ENCODE data around the gene ZNF667. TPM values are rescaled to one million over a fixed set of nuclear protein-coding genes. Genes with fewer than 3 reads are reported as not detected.

Gene ZNF667
- total RNA-seq, 1 experiment from 2014 or later = not detected

DNA sequence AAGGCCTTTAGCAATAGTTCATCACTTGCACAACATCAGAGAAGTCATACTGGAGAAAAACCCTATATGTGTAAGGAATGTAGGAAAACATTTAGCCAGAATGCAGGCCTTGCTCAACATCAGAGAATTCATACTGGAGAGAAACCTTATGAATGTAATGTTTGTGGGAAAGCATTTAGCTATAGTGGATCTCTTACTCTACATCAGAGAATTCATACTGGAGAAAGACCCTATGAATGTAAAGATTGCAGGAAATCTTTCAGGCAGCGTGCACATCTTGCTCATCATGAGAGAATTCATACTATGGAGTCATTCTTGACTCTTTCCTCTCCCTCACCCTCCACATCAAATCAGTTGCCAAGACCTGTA is 53.2 kb downstream of the ZNF667 start:
- POLR2A ChIA-PET = no interaction called here
- TF ChIP-seq, protein P1, sequence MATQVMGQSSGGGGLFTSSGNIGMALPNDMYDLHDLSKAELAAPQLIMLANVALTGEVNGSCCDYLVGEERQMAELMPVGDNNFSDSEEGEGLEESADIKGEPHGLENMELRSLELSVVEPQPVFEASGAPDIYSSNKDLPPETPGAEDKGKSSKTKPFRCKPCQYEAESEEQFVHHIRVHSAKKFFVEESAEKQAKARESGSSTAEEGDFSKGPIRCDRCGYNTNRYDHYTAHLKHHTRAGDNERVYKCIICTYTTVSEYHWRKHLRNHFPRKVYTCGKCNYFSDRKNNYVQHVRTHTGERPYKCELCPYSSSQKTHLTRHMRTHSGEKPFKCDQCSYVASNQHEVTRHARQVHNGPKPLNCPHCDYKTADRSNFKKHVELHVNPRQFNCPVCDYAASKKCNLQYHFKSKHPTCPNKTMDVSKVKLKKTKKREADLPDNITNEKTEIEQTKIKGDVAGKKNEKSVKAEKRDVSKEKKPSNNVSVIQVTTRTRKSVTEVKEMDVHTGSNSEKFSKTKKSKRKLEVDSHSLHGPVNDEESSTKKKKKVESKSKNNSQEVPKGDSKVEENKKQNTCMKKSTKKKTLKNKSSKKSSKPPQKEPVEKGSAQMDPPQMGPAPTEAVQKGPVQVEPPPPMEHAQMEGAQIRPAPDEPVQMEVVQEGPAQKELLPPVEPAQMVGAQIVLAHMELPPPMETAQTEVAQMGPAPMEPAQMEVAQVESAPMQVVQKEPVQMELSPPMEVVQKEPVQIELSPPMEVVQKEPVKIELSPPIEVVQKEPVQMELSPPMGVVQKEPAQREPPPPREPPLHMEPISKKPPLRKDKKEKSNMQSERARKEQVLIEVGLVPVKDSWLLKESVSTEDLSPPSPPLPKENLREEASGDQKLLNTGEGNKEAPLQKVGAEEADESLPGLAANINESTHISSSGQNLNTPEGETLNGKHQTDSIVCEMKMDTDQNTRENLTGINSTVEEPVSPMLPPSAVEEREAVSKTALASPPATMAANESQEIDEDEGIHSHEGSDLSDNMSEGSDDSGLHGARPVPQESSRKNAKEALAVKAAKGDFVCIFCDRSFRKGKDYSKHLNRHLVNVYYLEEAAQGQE (IDR thresholded peaks at IDR 0.05; ENCODE audit: insufficient read depth in 1 of 2, low read depth in 2 of 2, low read length in 1 of 2) = no peak
- TF ChIP-seq, protein P2, sequence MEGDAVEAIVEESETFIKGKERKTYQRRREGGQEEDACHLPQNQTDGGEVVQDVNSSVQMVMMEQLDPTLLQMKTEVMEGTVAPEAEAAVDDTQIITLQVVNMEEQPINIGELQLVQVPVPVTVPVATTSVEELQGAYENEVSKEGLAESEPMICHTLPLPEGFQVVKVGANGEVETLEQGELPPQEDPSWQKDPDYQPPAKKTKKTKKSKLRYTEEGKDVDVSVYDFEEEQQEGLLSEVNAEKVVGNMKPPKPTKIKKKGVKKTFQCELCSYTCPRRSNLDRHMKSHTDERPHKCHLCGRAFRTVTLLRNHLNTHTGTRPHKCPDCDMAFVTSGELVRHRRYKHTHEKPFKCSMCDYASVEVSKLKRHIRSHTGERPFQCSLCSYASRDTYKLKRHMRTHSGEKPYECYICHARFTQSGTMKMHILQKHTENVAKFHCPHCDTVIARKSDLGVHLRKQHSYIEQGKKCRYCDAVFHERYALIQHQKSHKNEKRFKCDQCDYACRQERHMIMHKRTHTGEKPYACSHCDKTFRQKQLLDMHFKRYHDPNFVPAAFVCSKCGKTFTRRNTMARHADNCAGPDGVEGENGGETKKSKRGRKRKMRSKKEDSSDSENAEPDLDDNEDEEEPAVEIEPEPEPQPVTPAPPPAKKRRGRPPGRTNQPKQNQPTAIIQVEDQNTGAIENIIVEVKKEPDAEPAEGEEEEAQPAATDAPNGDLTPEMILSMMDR (IDR thresholded peaks at IDR 0.05) = no peak
- no peak for TF ChIP-seq SIN3A (IDR thresholded peaks at IDR 0.05; ENCODE audit: borderline replicate concordance, insufficient read depth, low read depth, low read length)
- no peaks in the 10 kb centered on the region for H3K36me3 ChIP-seq (ENCODE audit: control insufficient read depth, insufficient read depth, low read length)
- in situ Hi-C loops (cut with HindIII; ENCODE audit: low pct_unique_long_range_greater_than_20kb, low sequenced_read_pairs) = no loop called here
- H3K4me3 ChIP-seq (ENCODE audit: low read depth in 2 of 2, low read length in 2 of 2) = no peak overlapping the region
- no peaks in the 10 kb centered on the region for H3K4me1 ChIP-seq (ENCODE audit: control insufficient read depth, insufficient read depth, low read length)
- BruUV-seq (replicated peaks) = no TSS peak
- ATAC-seq = no peak
- DNase-seq (ENCODE audit: low read depth, low spot score) = no peak
- intact Hi-C loops (cut with micrococcal nuclease; ENCODE audit: unreplicated experiment) = no loop called here
- no peak overlapping the region for H3K27ac ChIP-seq (ENCODE audit: low read length)
- no peaks in the 10 kb centered on the region for H3K27me3 ChIP-seq (ENCODE audit: control insufficient read depth, insufficient read depth, low read length)
- H3K9me3 ChIP-seq (ENCODE audit: control insufficient read depth, insufficient read depth, low read depth, low read length) = peaks cover 93% of the 10 kb centered on the region
- CTCF ChIA-PET = no interaction called here

DNA sequence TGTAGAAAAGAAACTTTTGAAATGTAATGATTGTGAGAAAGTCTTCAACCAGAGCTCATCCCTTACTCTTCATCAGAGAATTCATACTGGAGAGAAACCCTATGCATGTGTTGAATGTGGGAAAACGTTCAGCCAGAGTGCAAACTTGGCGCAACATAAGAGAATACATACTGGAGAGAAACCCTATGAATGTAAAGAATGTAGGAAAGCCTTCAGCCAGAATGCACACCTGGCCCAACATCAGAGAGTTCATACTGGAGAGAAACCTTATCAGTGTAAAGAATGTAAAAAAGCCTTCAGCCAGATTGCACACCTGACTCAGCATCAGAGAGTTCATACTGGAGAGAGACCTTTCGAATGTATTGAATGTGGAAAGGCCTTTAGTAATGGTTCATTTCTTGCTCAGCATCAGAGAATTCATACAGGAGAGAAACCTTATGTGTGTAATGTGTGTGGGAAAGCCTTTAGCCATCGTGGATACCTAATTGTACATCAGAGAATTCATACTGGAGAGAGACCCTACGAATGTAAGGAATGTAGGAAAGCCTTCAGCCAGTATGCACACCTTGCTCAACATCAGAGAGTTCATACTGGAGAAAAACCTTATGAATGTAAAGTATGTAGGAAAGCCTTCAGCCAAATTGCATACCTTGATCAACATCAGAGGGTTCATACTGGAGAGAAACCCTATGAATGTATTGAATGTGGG is 53.7 kb downstream of the ZNF667 start:
- no peaks in the 10 kb centered on the region for H3K4me1 ChIP-seq (ENCODE audit: control insufficient read depth, insufficient read depth, low read length)

More for the DNA sequence above, 53.7 kb downstream of the ZNF667 start:
- Histone ChIP-seq H3K27ac (ENCODE audit: low read length) (no peak overlapping the region), H3K9me3 (ENCODE audit: control insufficient read depth, insufficient read depth, low read depth, low read length) (peaks cover 93% of the 10 kb centered on the region), H3K27me3 (ENCODE audit: control insufficient read depth, insufficient read depth, low read length) (no peaks in the 10 kb centered on the region), H3K36me3 (ENCODE audit: control insufficient read depth, insufficient read depth, low read length) (no peaks in the 10 kb centered on the region), H3K4me3 (ENCODE audit: low read depth in 2 of 2, low read length in 2 of 2) (no peak overlapping the region)
- no TSS peak for BruUV-seq (replicated peaks)
- ATAC-seq (no peak), DNase-seq (ENCODE audit: low read depth, low spot score) (no peak)
- intact Hi-C loops (cut with micrococcal nuclease; ENCODE audit: unreplicated experiment) = no loop called here
- POLR2A ChIA-PET = no interaction called here
- TF ChIP-seq, protein P1 (IDR thresholded peaks at IDR 0.05; ENCODE audit: insufficient read depth in 1 of 2, low read depth in 2 of 2, low read length in 1 of 2) = no peak
- TF ChIP-seq POLR2AphosphoS5 (IDR thresholded peaks at IDR 0.05; ENCODE audit: low read depth, low read length) = no peak
- no peak for TF ChIP-seq TCF7L2 (IDR thresholded peaks at IDR 0.05; ENCODE audit: low read depth, low read length)
- TF ChIP-seq, protein P2 (IDR thresholded peaks at IDR 0.05) = no peak
- TF ChIP-seq SIN3A (IDR thresholded peaks at IDR 0.05; ENCODE audit: borderline replicate concordance, insufficient read depth, low read depth, low read length) = no peak
- CTCF ChIA-PET = no interaction called here
- in situ Hi-C loops (cut with HindIII; ENCODE audit: low pct_unique_long_range_greater_than_20kb, low sequenced_read_pairs) = no loop called here

Data from Panc1 (cell line).